ENCODE measurements around the gene HIPK4. TPM values are rescaled to one million over a fixed set of nuclear protein-coding genes. Genes with fewer than 3 reads are reported as not detected.

HIPK4 gene
- total RNA-seq, 1 experiment from 2014 or later, result 0.74 TPM

DNA sequence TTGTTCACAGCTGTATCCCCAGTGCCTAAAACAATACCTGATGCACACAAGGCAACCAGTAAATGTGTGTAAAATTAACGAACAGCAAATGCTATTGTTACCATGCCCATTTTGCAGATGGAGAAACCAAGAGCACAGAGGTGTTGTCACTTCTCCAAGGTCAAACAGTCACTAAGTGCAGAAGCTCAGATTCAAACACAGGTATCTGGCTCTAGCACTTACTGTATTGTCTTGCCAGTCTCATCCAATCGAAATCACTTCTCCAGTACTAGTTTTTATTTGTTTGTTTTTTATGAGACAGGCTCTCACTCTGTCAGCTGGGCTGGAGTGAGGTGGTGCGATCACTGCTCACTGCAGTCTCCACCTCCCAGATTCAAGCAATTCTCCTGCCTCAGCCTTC is 27.8 kb downstream of the HIPK4 start:
- Histone ChIP-seq H3K27ac (ENCODE audit: low read depth, low read length) (no peak overlapping the region), H3K27me3 (ENCODE audit: insufficient read depth, low read length) (no peaks in the 10 kb centered on the region), H3K79me2 (ENCODE audit: insufficient read depth, low read length) (no peaks in the 10 kb centered on the region), H3K9me3 (ENCODE audit: control insufficient read depth in 1 of 2, insufficient read depth in 1 of 2, low read depth in 1 of 2, low read length in 2 of 2) (no peaks in the 10 kb centered on the region), H4K20me1 (ENCODE audit: insufficient read depth) (no peaks in the 10 kb centered on the region), H3K4me3 (replicated peaks in 1 of 2; ENCODE audit: low read depth in 1 of 2, low read length in 2 of 2) (no peak overlapping the region), H2AFZ (ENCODE audit: low read depth, low read length, poor library complexity, severe bottlenecking) (no peak overlapping the region), H3K9me2 (ENCODE audit: insufficient read depth) (no peaks in the 10 kb centered on the region), H3K4me1 (ENCODE audit: control insufficient read depth in 1 of 2, insufficient read depth in 2 of 2, low read length in 2 of 2) (no peaks in the 10 kb centered on the region), H3K9ac (ENCODE audit: low read length) (no peak overlapping the region), H3K4me2 (ENCODE audit: low read length) (no peak overlapping the region), H3K36me3 (ENCODE audit: control insufficient read depth in 1 of 2, insufficient read depth in 2 of 2, low read length in 2 of 2) (no peaks in the 10 kb centered on the region)
- TF ChIP-seq, protein P1, sequence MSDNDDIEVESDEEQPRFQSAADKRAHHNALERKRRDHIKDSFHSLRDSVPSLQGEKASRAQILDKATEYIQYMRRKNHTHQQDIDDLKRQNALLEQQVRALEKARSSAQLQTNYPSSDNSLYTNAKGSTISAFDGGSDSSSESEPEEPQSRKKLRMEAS (IDR thresholded peaks at IDR 0.05), result no peak
- no peak for TF ChIP-seq JUND (IDR thresholded peaks at IDR 0.05)
- TF ChIP-seq TCF7L2 (IDR thresholded peaks at IDR 0.05; ENCODE audit: borderline replicate concordance, extremely low read depth, insufficient read depth, insufficient read length), result no peak
- no peak for TF ChIP-seq YY1 (IDR thresholded peaks at IDR 0.05; ENCODE audit: extremely low read depth, insufficient replicate concordance, low read depth, low read length)
- no peak for TF ChIP-seq ZFX (IDR thresholded peaks at IDR 0.05)
- no peak for TF ChIP-seq CBX3 (IDR thresholded peaks at IDR 0.05; ENCODE audit: low read depth)
- TF ChIP-seq EZH2 (IDR thresholded peaks at IDR 0.05), result no peak
- TF ChIP-seq, protein P2, sequence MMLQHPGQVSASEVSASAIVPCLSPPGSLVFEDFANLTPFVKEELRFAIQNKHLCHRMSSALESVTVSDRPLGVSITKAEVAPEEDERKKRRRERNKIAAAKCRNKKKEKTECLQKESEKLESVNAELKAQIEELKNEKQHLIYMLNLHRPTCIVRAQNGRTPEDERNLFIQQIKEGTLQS (IDR thresholded peaks at IDR 0.05), result no peak
- no peak for TF ChIP-seq CEBPB (IDR thresholded peaks at IDR 0.05; ENCODE audit: low read depth)
- no peak for TF ChIP-seq EZH2phosphoT487 (IDR thresholded peaks at IDR 0.05; ENCODE audit: borderline replicate concordance)
- TF ChIP-seq SP1 (IDR thresholded peaks at IDR 0.05; ENCODE audit: low read depth), result no peak
- TF ChIP-seq, protein P3, sequence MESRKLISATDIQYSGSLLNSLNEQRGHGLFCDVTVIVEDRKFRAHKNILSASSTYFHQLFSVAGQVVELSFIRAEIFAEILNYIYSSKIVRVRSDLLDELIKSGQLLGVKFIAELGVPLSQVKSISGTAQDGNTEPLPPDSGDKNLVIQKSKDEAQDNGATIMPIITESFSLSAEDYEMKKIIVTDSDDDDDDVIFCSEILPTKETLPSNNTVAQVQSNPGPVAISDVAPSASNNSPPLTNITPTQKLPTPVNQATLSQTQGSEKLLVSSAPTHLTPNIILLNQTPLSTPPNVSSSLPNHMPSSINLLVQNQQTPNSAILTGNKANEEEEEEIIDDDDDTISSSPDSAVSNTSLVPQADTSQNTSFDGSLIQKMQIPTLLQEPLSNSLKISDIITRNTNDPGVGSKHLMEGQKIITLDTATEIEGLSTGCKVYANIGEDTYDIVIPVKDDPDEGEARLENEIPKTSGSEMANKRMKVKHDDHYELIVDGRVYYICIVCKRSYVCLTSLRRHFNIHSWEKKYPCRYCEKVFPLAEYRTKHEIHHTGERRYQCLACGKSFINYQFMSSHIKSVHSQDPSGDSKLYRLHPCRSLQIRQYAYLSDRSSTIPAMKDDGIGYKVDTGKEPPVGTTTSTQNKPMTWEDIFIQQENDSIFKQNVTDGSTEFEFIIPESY (IDR thresholded peaks at IDR 0.05; ENCODE audit: extremely low read depth, insufficient replicate concordance, low read length), result no peak
- no peak for TF ChIP-seq ELF1 (IDR thresholded peaks at IDR 0.05; ENCODE audit: borderline replicate concordance, low read depth)
- no peak for DNase-seq (ENCODE audit: low read depth, low spot score)
- BruUV-seq (replicated peaks), result no TSS peak
- ChIA-PET CTCF (no interaction called here), POLR2A (no interaction called here), RAD21 (ENCODE audit: low non-redundant PET in 1 of 2, low total read pairs in 2 of 2, uncharacterized antibody in 2 of 2, unreplicated experiment in 2 of 2) (no interaction called here)
- intact Hi-C loops (cut with micrococcal nuclease), result no loop called here
- no peak for ATAC-seq

All from HCT116 (cell line).